Uterus (tissue), 2 donors: ENCODE data around the gene IFIT3.
"Not testable (repeated sequence)": the region's sequence is repeated elsewhere in the genome, so short reads cannot be mapped to it uniquely, and the experiment has no call there.

ENCODE experiments used
- POLR2A ChIP-seq, 2 donors: fragments of 450-650 bp; IDR thresholded peaks; one replicate each; pipeline ENCODE4 v1.6.1; 2016; ENCODE audit warnings: antibody characterized with exemption in 2 of 2, mild to moderate bottlenecking in 1 of 2, moderate library complexity in 1 of 2
- TF ChIP-seq, protein P1 (sequence below), 4 experiments: fragments of 200-600 bp in 2 of 4; fragments of 450-650 bp in 2 of 4; sonication (generic) in 2 of 4; IDR thresholded peaks; one replicate each; pipeline ENCODE4 v1.5.1; 2016 to 2019; ENCODE audit warnings: antibody characterized with exemption in 4 of 4, mild to moderate bottlenecking in 2 of 4, moderate library complexity in 1 of 4

DNA sequence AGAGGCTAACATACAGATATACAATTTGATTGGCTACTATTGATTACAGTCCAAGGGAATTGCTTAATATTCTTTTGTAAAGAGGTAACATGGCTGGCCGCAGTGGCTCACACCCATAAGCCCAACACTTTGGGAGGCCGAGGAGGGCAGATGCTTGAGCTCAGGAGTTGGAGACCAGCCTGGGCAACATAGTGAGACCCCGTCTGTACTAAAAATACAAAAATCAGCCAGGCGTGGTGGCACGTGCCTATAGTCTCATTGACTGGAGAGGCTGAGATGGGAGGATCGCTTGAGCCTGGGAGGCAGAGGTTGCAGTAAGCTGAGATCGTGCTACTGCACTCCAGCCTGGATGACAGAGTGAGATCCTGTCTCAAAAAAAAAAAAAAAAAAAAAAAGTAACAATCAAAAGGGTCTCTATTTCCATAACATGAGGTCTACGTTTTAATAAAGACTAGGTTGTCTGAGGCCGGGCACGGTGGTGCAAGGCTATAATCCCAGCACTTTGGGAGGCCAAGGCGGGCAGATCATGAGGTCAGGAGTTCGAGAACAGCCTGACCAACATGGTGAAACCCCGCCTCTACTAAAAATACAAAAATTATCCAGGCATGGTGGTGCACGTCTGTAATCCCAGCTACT is 3.8 kb downstream of the IFIT3 start:
- TF ChIP-seq POLR2A (IDR thresholded peaks at IDR 0.05) = not testable (repeated sequence)
- TF ChIP-seq, protein P1, sequence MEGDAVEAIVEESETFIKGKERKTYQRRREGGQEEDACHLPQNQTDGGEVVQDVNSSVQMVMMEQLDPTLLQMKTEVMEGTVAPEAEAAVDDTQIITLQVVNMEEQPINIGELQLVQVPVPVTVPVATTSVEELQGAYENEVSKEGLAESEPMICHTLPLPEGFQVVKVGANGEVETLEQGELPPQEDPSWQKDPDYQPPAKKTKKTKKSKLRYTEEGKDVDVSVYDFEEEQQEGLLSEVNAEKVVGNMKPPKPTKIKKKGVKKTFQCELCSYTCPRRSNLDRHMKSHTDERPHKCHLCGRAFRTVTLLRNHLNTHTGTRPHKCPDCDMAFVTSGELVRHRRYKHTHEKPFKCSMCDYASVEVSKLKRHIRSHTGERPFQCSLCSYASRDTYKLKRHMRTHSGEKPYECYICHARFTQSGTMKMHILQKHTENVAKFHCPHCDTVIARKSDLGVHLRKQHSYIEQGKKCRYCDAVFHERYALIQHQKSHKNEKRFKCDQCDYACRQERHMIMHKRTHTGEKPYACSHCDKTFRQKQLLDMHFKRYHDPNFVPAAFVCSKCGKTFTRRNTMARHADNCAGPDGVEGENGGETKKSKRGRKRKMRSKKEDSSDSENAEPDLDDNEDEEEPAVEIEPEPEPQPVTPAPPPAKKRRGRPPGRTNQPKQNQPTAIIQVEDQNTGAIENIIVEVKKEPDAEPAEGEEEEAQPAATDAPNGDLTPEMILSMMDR (IDR thresholded peaks at IDR 0.05) = not testable (repeated sequence)
